HG03025 (cell line): Measurements from ENCODE around the gene CD68.

Experiments
- ATAC-seq: cut with Tn5 transposase; IDR thresholded peaks from one replicate; pipeline ENCODE4 v1.9.1; 2021; ENCODE audit warnings: mild to moderate bottlenecking, moderate library complexity; ENCODE audit not compliant: unreplicated experiment, low FRiP score

The CD68 gene, protein sequence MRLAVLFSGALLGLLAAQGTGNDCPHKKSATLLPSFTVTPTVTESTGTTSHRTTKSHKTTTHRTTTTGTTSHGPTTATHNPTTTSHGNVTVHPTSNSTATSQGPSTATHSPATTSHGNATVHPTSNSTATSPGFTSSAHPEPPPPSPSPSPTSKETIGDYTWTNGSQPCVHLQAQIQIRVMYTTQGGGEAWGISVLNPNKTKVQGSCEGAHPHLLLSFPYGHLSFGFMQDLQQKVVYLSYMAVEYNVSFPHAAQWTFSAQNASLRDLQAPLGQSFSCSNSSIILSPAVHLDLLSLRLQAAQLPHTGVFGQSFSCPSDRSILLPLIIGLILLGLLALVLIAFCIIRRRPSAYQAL

DNA sequence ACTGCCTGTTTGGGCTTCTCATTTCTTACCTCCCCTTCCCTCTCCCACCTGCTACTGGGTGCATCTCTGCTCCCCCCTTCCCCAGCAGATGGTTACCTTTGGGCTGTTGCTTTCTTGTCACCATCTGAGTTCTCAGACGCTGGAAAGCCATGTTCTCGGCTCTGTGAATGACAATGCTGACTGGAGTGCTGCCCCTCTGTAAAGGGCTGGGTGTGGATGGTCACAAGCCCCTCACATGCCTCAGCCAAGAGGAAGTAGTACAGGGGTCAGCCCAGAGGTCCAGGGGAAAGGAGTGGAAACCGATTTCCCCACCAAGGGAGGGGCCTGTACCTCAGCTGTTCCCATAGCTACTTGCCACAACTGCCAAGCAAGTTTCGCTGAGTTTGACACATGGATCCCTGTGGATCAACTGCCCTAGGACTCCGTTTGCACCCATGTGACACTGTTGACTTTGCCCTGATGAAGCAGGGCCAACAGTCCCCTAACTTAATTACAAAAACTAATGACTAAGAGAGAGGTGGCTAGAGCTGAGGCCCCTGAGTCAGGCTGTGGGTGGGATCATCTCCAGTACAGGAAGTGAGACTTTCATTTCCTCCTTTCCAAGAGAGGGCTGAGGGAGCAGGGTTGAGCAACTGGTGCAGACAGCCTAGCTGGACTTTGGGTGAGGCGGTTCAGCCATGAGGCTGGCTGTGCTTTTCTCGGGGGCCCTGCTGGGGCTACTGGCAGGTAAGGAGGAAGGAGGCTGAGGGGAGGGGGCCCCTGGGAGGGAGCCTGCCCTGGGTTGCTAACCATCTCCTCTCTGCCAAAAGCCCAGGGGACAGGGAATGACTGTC lies at the start of gene CD68:
TSS of gene CD68 (plus strand) at position 638 of the 833 bp plus-strand sequence. CDS start at position 678, 40 bp downstream.
- no peak for ATAC-seq

DNA sequence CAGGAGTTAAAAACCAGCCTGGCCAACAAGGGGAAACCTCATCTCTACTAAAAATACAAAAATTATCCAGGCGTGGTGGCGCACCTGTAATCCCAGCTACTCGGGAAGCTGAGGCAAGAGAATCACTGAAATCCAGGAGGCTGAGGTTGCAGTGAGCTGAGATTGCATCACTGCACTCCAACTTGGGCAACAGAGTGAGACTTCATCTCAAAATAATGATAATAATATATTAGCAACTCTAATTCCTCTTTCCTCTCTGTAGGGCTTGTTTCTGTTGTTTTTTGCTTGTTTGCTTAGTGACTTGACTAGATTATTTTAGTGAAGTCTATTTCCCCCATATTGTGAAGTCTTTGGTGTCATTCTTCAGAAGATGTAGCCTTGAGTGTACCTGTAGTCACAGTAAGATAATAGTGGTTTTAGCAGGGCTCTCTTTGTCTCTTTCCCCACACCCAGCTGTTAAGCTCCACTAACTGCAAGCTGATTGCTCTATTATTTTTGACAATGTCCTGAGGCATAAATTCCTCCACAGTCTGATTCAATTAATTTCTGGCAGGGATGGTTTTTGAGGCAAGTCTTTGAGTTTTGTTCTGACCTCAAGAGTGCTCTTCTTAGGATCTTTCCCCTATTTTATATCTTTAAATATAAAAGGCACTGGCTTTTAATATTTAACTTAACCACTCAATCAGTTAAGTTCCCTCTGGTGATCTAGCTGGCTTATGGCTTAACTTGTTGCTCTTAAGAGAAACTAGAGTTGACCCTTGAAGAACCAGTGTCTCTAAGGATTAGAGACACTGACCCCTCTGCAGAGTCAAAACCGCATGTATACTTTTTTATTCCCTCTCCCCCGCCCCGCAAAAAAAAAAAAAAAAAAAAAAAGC lies 49.2 kb upstream of the CD68 start:
- ATAC-seq: no peak

DNA sequence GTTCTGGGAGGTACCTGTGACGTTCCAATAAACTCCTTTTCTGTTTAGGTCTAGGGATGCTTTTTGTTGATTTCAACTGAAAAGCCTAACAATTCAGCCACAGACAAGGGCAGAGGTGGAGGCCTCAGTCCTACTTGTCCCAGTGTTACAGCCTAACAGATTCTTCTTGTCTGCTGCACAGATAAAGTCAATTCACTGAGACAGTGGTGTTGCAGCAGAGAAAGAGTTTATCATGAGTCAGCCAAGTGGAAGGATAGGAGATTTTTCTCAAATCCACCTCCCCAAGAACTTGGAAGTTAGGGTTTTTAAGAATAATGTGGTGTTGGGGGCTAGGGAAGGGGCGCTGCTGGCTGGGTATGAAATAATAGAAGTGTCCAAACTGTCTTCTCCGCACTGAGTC lies 41.4 kb upstream of the CD68 start:
- no peak for ATAC-seq

DNA sequence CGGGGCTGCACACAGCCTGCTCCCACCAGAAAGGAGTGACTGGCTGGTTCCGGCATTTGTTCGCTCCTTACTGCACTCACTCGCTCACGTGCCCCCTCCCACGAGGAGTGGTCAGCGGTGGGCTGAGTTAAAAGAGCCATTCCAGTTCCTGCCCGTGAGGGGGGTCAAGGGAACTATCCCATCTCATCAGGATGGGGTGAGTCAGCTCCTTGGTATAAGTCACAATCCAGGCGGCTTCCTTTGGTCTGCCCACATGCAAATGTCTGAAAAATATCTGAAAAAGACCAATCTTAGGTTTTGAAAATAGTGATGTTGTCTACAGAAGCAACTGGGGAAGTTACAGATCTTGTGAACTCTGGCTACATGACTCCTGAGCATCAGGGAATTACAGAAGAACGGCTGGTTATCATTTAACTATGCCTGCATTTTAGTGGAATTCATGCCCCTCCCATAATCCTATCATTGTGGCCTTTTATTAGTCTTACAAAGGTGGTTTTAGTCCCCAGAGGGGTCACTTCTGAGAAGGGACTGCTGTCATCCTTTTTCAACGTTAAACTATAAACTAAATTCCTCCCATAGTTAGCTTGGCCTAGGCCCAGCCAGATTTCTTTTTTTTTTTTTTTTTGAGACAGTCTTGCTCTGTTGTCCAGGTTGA lies 40.4 kb upstream of the CD68 start:
- no peak for ATAC-seq

DNA sequence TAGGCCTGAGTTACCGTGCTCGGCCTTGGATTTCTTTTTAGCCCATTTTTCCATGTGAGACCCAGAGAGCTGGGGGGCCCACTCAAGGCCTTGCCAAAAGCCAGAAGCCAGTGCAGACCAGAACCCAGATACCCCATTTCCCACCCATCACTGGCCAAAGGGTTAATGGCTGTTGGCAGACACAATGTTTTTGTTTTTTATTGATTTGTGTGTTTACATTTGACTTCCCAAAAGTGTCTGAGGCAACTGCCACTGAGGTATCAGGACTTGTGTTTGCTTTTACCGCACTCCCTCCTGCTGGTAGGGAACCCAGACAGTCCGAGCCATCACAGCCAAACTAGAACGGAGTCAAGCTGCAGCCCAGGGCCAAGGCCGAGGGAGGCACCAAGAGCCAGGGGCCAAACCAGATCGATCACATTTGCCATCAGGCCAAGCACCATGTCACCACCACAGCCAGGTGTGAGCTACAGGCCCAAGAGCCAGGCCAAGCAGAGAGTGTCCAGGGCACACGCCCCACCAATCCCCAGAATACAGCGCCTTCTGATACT lies 38.3 kb upstream of the CD68 start:
- ATAC-seq: no peak

DNA sequence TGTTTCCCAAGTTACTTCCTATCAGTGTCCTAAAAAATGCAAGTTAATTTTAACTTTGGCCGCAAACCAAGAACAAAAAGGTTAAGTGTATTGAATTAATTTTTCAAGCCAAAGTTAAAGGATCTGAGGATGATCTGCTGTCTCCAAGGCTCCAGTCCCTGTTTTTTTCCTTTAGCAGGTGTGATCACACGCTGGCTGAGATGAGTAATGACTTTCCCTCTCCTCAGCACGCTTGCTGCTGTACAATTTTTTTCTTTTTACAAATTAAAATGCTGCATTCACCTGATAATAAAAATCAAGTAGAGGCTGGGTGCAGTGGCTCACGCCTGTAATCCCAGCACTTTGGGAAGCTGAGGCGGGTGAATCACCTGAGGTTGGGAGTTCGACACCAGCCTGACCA lies 34.5 kb upstream of the CD68 start:
- ATAC-seq: no peak

DNA sequence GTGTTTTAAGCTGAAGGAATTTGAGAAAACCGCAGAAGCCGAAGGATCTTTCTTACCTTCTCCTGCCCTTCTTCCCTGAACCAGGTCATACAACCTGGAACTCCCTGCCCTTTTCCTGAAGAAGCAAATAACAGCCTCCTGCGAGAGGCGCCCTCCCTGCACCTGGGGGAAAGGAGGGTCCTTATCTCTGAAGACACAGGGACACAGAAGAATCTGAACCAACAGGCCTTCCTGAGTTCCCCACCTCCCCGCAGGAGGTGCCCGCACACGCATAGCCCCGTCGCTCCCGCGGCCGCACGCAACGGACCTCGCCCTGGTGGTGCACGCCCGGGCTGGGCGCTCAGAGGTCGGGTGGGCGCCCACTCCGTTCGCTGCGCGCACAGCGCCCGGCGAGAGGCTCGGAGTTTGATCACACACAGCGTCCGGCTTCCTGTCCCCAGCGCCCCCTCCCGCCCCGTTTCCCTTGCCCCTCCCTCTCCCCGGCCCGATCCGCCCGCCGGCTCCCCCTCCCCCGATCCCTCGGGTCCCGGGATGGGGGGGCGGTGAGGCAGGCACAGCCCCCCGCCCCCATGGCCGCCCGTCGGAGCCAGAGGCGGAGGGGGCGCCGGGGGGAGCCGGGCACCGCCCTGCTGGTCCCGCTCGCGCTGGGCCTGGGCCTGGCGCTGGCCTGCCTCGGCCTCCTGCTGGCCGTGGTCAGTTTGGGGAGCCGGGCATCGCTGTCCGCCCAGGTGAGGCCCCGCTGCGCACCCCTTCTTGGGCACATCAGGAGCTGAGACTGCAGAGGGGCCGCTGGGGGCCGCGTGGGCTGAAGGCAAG lies 30.6 kb upstream of the CD68 start, which contains the start of gene TNFSF12:
TSS of gene TNFSF12 (plus strand) at position 474 of the 816 bp plus-strand sequence. CDS start at position 570, 96 bp downstream.
- no peak for ATAC-seq

DNA sequence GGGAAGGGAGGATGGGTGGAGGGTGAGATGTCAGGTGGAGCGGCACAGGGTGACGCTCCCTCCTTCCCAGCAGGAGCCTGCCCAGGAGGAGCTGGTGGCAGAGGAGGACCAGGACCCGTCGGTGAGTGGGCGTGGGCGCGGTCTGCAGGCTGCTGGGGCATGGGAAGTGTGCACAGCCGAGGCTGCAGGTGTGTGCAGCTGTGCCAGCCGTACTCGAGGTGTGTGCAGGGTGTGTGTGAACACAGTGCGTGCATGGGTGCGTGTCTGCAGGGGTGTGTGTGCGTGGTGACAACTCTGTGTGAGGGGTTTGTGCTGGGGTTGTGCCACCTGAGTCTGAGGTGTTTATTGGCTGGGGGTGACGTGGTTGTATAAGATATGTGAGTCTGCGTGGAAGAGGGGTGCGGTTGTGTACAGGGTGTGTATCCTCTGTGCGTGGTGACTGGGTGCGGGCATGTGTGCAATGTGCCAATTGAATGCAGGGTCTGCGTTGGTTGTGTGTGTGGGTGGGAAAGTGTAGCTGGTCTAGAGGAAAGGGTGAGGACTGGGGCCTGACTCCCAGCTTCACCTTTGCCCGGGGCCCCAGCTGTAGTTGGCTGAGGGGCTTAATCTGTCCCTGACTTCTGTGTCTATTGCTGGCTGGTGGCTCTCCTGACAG lies 29.9 kb upstream of the CD68 start:
- ATAC-seq: no peak

DNA sequence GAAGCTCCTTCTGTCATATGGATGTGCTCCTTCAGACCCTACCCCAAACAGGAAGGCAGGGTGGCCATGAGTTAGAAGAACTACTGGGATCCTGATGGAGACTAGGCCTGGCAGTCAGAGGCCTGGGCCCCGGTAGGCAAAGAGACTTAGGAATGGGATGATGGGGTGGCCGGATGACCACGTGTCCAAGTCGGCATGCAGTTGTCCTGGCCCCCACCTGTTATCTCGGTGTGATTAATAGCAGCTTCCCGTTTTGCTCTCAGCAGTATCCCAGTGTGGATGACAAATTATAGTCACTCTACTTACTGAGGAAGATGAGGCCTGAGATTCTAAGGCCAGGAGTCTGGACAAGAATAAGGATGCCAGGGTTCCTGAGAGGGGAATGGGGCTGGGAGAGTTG lies 29.1 kb upstream of the CD68 start:
- ATAC-seq: no peak

DNA sequence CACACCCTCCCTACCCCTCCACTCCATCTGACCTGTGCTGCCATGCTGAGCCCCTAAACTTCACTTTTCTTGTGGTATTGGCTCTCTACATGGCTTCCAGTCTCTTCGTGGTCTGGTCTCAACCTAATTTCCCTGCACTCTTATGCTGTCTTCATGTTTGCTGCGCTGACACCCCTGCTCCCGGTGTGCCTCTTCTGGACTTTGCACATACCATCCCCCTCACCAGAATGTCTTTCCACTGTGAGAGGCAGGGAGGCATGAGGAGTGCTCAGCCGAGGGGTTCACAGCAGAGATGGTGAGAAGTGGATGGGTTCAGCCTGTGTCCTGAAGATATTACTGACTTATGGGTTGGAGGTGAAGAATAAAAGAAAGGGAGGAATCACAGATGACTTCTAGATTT lies 28.0 kb upstream of the CD68 start:
- ATAC-seq: no peak

DNA sequence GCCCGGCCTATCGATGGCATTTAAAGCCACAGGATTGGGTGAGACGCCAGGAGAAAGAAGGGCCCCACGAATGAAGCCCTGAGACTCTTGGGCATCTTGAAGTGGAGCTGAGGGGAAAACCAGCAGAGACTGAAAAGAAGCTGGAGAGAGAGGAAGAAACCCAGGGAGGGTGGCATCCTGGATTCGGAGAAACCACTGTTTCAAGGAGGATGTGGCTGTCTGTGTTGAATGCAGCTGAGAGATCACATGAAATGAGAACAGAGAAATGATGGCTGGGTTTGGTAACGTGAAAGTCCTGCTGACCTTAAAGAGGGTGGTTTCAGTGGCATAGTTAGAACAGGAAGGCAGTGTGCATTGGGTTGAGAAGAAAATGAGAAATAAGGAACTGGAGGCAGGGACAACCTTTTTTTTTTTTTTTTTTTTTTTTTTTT lies 26.8 kb upstream of the CD68 start:
- ATAC-seq: no peak

DNA sequence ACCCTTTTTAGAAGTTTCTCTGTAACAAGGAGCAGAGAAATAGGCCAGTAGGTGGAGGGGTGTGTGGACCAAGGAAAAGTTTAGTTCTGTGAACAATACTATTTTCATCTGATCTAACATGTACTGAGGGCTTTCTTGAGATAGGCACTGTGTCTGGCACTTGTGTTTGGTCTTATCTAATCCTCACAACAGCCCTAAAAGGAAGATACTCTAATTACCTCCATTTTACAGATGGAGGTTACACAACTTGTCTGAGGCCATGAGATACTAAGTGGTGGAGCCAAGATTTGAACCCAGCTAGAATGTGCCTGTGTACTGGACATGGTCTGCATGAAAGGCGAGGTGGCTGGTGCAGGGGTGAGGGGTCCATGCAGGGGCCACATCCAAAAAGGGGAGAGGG lies 26.1 kb upstream of the CD68 start:
- no peak for ATAC-seq

DNA sequence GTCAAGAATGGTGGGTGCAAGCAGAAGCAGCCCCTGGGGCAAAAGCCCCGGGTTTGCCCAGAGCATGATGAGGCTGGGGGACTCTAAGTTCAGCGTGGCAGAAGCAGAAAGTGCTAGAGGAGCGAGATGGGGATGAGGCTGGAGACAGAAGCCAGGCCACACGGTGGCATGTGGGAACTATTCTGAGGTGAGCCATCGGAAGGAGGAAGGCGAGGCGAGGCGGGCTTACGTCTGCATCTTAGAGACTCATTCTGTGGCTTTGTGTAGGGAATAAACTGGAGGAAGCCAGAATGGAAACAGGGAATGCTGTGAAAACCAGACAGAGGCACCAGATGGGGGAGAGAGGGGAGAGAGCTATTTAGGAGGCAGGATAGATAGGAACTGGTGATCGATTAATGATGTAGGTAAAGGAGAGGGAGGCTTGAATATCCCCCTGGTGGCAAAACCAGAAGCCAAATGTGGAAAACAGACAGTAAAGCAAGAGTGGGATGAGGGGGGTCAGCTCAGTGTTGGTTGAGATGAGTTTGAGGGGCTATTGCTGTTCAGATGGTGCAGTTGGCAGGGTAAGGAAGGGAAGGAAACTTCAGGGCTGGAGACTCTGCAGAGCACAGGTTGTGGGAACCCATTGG lies 24.0 kb upstream of the CD68 start:
- no peak for ATAC-seq

DNA sequence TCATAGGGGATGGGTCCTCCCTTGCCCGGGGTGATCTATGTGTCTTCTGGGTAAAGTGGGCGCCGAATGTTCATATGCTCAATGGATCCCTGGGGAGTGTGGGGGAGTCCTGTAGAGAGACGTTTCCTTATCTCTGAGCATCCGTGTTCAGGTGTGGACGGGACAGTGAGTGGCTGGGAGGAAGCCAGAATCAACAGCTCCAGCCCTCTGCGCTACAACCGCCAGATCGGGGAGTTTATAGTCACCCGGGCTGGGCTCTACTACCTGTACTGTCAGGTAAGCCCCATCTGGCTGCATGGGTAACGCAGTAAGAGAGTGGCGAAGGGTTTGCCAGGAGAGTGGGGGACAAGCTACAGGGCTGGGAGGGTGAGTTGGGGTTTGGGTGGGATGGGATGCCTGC lies 22.8 kb upstream of the CD68 start:
- ATAC-seq: no peak

DNA sequence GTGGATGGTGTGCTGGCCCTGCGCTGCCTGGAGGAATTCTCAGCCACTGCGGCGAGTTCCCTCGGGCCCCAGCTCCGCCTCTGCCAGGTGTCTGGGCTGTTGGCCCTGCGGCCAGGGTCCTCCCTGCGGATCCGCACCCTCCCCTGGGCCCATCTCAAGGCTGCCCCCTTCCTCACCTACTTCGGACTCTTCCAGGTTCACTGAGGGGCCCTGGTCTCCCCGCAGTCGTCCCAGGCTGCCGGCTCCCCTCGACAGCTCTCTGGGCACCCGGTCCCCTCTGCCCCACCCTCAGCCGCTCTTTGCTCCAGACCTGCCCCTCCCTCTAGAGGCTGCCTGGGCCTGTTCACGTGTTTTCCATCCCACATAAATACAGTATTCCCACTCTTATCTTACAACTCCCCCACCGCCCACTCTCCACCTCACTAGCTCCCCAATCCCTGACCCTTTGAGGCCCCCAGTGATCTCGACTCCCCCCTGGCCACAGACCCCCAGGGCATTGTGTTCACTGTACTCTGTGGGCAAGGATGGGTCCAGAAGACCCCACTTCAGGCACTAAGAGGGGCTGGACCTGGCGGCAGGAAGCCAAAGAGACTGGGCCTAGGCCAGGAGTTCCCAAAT lies 22.2 kb upstream of the CD68 start:
- ATAC-seq: no peak

DNA sequence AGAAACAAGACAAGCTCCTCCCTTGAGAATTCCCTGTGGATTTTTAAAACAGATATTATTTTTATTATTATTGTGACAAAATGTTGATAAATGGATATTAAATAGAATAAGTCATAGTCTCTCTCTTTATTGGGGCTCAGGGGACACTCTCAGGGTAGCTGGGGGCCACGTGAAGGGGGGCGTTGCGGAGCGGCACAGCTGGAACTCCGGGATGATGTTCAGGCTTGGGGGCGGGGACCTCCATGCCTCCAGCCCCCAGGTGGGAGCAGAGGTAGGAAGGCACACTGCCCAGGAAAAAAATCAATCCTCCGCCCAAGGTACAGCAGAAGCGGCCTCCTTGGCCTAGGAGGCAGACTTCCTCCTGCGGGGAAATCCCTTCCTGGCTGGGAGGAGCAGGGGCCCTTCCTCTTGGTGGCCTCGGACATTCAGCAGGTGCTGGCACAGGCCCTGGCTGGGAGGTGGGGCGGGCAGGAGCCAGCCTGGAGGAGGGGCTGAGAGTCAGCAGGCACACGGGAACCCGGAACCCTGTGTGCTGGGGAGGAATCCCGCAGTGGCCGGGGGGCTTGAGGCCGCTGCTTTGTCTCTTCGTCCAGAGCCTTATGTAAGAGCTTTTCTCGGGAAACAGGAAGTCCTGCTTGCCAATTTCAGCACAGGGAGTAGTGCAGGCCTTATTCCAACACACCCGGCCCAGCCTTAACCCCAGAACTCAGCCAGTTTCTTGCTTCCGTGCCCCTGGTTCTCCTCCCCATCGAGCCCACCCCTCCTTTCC lies 21.5 kb upstream of the CD68 start:
- no peak for ATAC-seq
